Hepatic stellate cell (primary cell): Measurements from ENCODE around the gene DAP3.
"Not testable (repeated sequence)": the region's sequence is repeated elsewhere in the genome, so short reads cannot be mapped to it uniquely, and the experiment has no call there.

ENCODE experiments used
- DNase-seq: peaks from one replicate; pipeline ENCODE4 v3.0.0; 2011; ENCODE audit warnings: low spot score

The DAP3 gene

GRCh38 chr1:155718524-155719115, 29.7 kb downstream of the DAP3 start:
- not testable (repeated sequence) for DNase-seq

DNA sequence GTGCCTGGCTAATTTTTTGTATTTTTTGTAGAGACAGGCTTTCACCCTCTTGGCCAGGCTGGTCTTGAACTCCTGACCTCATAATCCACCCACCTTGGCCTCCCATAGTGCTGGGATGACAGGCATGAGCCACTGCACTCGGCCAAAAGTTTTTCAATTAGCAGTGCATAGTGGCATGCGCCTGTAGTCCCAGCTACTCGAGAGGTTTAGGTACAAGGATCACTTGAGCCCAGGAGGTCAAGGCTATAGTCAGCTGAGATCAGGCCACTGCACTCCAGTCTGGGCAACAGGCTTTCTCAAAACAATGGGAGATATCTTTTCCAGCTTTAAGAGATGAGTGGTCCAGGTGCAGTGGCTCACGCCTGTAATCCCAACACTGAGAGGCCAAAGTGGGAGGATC, 30.8 kb downstream of the DAP3 start:
- DNase-seq = no peak

GRCh38 chr1:155725142-155725541, 36.3 kb downstream of the DAP3 start:
- no peak for DNase-seq

GRCh38 chr1:155729031-155729898, 40.4 kb downstream of the DAP3 start:
- peak; percentile 46 for DNase-seq

DNA sequence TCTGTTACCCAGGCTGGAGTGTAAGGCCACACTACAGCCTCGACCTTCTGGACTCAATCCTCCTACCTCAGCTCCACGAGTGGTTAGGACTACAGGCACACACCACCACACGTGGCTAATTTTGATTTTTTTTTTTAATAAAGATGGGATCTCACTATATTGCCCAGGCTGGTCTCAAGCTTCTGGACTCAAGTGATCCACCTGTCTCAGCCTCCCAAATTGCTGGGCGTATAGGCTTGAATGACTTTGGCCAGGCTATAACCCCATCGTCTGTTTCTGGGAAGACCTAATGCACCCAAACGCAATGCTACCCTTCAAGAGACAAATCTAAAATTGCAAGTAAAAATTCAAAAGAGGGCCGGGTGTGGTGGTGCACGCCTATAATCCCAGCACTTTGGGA, 52.1 kb downstream of the DAP3 start:
- DNase-seq = no peak

- no peak for DNase-seq
Observed at GRCh38 chr1:155741908-155742307, 53.0 kb downstream of the DAP3 start.

DNA sequence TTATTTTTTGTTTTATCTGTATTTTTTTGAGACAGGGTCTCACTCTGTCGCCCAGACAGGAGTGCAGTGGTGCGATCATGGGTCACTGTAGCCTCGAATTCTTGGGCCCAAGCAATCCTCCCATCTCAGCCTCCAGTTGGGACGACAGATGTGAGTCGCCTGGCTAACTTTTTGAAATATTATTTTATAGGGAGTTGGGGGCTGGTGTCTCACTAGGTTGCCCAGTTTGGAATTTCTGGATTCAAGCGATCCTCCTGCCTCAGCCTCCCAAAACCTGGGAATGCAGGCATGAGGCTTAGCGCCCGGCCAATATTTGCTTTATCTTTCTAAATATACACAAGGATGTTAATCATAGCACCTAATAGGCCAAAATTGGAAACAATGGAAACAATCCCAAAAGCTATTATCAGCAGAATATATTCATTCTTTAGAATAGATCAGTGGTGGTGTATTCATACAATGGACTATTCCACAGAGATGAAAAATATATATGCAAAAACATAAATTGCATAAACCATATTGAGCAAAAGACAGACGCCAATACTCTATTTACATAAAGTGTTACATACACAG, 55.9 kb downstream of the DAP3 start:
- no peak for DNase-seq

GRCh38 chr1:155745284-155746228, 56.7 kb downstream of the DAP3 start:
- DNase-seq = peak; percentile 86

GRCh38 chr1:155747586-155747985, 58.7 kb downstream of the DAP3 start:
- DNase-seq = not testable (repeated sequence)

GRCh38 chr1:155748141-155748540, 59.2 kb downstream of the DAP3 start:
- DNase-seq = not testable (repeated sequence)

GRCh38 chr1:155759017-155759416, 70.1 kb downstream of the DAP3 start:
- not testable (repeated sequence) for DNase-seq

DNA sequence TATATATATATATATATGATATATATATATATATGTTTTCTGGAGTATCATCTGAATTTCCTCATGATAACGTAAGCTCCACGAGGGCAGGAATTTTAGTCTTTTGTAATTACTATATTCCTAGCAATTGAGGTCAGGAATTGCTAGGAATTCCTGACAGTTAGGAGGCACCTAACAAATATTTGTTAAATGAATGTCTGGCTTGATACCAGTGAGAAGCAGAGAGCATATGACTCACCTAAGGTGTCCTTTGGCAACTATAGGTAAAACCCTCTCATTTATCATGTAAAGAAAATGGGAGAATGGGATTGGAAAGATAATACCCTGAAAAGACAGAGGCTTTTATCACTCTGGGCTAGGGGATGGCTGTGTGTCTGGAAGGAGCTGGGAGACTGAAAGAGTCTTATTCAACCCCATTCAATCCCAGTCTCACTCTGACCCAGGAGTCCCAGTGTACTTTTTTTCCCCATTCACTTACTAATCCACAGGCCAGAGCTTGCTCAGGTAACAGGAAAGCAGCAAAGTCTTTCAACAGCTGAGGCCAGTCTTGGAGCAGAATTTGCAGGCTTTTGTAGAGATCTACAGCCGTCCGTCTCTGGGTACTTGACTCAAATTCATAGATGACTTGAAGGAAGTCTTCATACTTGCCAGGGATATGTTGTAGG, 71.2 kb downstream of the DAP3 start:
- no peak for DNase-seq

GRCh38 chr1:155760751-155761475, 72.0 kb downstream of the DAP3 start:
- DNase-seq = no peak

- no peak for DNase-seq
Observed at GRCh38 chr1:155761736-155762405, 73.0 kb downstream of the DAP3 start.

- peak; percentile 32 for DNase-seq
Observed at GRCh38 chr1:155763090-155763815, 74.4 kb downstream of the DAP3 start.

GRCh38 chr1:155763989-155764388, 75.1 kb downstream of the DAP3 start:
- not testable (repeated sequence) for DNase-seq

- not testable (repeated sequence) for DNase-seq
Observed at GRCh38 chr1:155767399-155767989, 78.6 kb downstream of the DAP3 start.

GRCh38 chr1:155769257-155769656, 80.4 kb downstream of the DAP3 start:
- no peak for DNase-seq

GRCh38 chr1:155773221-155773620, 84.3 kb downstream of the DAP3 start:
- no peak for DNase-seq
